NCI-H82 (cell line): Measurements from ENCODE around the gene SETBP1.
"Not testable (repeated sequence)": the region's sequence is repeated elsewhere in the genome, so short reads cannot be mapped to it uniquely, and the experiment has no call there.

ENCODE experiments used
- DNase-seq: peaks from one replicate; lab custom pipeline; 2025; lab: John Stamatoyannopoulos, UW

SETBP1 gene

DNA sequence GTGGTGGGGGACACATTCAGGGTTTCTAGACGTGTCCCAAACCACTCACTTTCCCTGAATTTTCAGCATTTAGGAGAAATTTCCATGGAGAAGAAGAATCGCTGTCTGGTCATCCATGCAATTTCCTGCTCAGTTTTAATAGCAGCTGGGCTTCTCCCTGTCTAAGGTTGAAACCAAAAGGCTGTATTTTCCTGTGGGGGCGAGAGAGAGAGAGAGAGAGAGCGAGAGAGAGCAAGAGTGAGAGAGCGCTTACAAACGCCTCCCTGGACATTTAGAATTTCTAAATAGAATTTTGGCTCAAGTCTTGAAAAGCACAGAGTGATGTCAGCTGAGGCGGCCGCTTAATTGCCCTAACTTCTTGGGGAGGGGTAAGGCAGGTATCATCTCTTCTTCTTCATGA is 110.8 kb downstream of the SETBP1 start:
- no peak for DNase-seq

- DNase-seq = no peak
Measured at GRCh38 chr18:44792456-44793061, 111.9 kb downstream of the SETBP1 start.

DNA sequence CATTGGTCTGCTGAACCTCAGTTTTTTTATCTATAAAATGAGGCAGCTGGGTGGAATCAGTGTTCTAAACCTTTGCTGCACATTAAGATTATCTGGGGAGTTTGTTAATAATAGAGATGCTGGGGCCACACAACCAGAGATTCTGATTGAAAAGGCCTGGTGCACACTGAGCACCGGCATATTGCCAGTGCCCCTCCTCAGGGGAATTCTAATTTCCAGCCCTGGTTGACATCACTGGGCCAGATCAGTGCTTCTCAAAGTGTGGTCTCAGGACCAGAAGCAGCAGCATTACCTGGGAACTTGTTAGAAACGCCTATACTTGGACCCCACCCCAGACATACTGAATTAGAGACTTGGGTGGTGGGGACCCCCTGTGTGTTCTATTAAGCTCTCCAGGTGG is 112.5 kb downstream of the SETBP1 start:
- DNase-seq = peak; percentile 2

- peak; percentile 15 for DNase-seq
Measured at GRCh38 chr18:44793685-44794084, 113.0 kb downstream of the SETBP1 start.

GRCh38 chr18:44795241-44795640 is 114.6 kb downstream of the SETBP1 start:
- DNase-seq = no peak

- DNase-seq = no peak
Measured at GRCh38 chr18:44796429-44797428, 116.0 kb downstream of the SETBP1 start.

DNA sequence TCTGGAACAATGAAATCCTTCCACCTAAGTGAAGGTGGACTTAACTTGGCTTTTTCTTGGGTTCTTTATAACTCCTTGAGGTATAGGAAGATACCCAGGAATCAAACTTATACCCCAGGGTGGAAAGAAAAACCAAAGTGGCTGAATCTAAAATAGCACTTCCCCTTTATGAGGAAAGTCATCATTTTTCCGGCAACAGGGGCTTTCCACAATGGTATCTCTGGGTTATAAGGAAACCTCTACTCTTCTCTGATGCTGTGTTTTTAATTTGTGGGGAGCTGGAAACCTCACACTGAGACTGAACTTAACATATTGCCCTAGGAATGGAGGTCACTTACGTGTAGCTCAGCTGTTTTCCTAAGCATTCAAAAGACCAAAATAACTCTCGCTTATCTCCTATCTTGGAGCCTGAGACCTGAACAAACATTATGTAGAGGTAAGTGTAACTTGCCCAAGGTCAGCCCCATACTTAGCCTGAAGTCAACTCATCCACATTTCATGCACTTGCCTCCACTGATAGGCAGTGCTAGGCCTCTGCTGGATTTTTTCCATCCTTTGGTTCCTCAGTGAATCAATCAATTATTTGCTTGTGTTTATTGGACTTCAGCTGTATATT is 117.9 kb downstream of the SETBP1 start:
- no peak for DNase-seq

GRCh38 chr18:44799382-44799906 is 118.8 kb downstream of the SETBP1 start:
- DNase-seq = no peak

DNA sequence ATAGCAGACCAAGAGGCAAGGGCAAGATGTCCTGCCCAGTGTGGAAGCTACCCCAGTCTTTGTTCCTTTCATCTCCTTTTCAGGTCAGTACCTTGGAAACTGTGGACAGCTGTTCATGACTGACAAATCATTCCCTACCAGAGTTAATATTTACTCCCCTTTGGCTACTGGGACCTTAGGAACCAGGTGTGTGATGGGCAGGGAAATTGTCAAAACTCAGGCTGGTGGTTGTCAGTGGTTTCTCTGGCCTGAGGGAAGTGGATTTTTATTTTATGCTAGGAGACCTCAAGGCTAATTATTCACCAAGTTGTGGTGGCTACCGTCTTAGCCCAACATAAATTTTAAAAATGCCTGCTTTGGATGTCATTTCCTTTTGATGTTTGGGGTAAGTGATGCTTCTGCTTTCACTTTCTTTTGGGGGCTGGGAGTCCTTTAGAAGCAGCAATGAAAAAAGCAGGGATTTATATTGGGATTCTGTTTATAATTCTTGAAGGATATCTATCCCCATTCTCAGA is 119.3 kb downstream of the SETBP1 start:
- no peak for DNase-seq

GRCh38 chr18:44800766-44801165 is 120.1 kb downstream of the SETBP1 start:
- DNase-seq = not testable (repeated sequence)

- DNase-seq = peak; percentile 61
Measured at GRCh38 chr18:44801781-44802180, 121.1 kb downstream of the SETBP1 start.

GRCh38 chr18:44802508-44802907 is 121.8 kb downstream of the SETBP1 start:
- DNase-seq = no peak

DNA sequence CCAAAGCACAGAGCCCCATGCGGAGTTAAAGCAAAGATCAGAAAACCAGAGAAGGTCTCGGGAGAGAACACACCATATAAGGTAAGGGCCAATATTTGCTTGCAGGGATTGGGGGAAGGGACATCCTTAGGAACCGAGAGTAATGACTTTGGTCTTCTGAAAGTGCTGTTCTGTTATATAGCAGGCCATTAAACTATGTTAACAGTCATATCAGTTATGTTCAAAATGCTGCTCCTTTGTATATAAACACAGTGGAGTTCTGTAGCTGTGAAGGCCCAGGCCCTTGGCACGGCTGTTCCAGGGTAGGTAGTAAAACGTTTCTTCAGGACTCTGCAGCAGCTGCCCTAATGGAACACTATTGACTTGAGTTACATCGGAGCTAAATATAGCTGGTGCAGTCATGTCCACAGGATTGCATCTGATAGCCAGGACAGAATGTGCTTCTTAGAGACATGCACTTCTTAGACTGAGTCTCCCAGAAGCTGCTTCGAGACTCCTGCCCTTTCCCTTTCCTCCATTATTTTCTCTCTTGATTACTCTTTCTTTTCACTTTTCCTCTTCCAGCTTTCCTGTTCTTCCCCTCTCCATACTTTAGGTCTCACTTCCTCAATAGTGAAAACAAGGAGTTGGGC is 122.4 kb downstream of the SETBP1 start:
- peak; percentile 23 for DNase-seq

DNA sequence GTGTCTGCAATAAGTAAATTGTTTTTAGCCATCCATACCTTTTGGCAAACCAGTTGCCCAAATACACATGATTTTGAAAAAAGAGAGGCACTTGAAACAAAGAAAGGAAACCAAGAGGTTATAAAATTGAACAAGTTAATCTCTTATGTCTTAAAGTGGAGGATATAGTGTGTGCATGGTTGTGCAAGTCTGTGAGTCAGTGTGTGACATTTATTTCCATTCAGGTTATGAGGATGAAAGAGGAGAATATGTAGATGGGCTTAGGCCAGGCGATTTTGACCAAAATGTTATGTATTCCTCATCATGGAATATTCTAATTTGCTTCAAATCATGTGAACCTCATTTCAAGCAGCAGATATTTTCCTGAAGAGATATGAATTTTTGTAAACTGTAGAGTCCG is 123.3 kb downstream of the SETBP1 start:
- no peak for DNase-seq

- peak; percentile 91 for DNase-seq
Measured at GRCh38 chr18:44805176-44805575, 124.5 kb downstream of the SETBP1 start.

GRCh38 chr18:44805643-44806042 is 125.0 kb downstream of the SETBP1 start:
- peak; percentile 8 for DNase-seq

- no peak for DNase-seq
Measured at GRCh38 chr18:44807766-44808165, 127.1 kb downstream of the SETBP1 start.

DNA sequence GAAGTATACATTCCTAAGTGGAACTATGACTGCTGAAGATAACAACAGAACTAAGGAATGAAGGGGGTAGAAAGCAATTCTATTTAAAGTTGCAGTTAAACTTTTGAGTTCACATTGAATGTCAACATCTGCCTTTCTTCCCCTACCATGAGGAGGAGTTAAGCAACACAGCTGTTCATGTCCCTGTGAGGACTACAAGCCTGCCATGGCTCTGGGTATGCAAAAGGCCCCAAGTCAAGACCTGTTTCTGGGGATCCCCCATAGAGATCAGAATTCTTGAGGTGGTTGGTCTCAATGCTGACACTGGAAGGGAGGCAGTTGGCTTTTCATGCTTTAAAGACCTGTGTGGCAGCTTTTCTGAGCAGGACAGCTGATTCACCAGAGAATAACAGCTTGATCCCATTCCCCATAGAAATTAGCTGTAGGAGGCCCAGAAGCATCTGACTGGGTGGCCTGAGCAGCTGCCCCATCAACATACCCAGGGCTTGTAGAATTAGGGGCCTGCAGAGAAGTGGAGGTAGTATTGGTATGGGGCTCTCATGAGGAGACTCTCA is 131.0 kb downstream of the SETBP1 start:
- DNase-seq = no peak

GRCh38 chr18:44812426-44812825 is 131.7 kb downstream of the SETBP1 start:
- DNase-seq = no peak

DNA sequence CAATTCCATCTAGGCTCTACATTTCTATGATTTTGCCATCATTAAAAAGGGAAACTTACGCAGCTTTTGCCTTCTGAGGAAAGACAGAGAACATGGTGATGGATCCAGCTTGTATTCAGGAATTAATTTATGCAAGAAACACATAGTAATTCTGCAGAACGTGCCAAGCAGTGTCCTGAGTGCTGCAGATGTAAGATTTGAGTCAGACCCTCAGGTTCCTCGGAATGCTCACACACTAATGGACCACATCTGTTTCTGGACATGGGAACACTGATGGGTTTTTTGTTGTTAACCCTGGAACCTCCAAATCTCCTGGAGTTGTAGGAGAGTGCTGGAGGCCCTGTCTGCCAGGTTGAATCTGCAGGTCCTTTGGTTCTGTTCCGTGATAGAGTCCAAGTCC is 132.9 kb downstream of the SETBP1 start:
- DNase-seq = no peak

- DNase-seq = no peak
Measured at GRCh38 chr18:44815108-44815507, 134.4 kb downstream of the SETBP1 start.

GRCh38 chr18:44816050-44816449 is 135.4 kb downstream of the SETBP1 start:
- DNase-seq = no peak
